Activated CD8-positive, alpha-beta memory T cell treated with anti-CD3 and anti-CD28 coated beads for 24 hours (primary cell): ENCODE measurements around the gene SLC25A36.
"Not testable (repeated sequence)": the region's sequence is repeated elsewhere in the genome, so short reads cannot be mapped to it uniquely, and the experiment has no call there.

Experiments used
- DNase-seq: peaks from one replicate; pipeline ENCODE4 v3.0.0-alpha.2; 2020

Gene SLC25A36

DNA sequence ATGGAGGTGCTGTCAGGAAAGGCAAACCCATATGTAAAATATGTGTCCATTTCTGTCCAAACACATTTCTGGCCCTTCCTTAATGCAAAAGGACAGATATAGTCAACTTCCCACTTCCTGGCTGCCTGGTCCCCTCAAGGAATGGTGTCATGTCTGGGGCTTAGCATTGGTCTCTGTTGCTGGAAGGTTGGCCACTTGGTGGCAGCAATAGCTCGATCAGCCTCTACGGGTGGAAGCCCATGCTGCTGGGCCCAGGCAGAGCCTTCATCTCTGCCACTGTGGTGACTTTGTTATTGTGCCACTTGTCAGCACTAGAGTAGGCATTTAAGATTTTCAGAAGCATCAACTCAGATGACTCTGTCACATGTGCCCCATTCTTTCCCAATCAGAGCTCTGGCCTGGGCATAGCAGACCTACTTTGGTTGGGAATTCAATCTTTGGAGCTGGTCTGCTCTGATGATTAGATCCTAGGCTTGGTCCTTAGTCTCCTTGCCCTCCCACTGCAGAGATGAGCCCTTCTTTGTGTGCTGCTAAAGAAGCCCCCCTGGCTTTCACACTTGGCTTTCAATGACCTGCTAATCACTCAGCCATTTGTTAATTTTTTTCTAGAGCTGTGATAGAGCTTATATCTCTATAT, 58.5 kb downstream of the SLC25A36 start:
- DNase-seq: peak; percentile 63

- DNase-seq: no peak
Observed at GRCh38 chr3:141000686-141001085, 59.0 kb downstream of the SLC25A36 start.

GRCh38 chr3:141006344-141006743, 64.7 kb downstream of the SLC25A36 start:
- no peak for DNase-seq

GRCh38 chr3:141009496-141009895, 67.9 kb downstream of the SLC25A36 start:
- DNase-seq: no peak

DNA sequence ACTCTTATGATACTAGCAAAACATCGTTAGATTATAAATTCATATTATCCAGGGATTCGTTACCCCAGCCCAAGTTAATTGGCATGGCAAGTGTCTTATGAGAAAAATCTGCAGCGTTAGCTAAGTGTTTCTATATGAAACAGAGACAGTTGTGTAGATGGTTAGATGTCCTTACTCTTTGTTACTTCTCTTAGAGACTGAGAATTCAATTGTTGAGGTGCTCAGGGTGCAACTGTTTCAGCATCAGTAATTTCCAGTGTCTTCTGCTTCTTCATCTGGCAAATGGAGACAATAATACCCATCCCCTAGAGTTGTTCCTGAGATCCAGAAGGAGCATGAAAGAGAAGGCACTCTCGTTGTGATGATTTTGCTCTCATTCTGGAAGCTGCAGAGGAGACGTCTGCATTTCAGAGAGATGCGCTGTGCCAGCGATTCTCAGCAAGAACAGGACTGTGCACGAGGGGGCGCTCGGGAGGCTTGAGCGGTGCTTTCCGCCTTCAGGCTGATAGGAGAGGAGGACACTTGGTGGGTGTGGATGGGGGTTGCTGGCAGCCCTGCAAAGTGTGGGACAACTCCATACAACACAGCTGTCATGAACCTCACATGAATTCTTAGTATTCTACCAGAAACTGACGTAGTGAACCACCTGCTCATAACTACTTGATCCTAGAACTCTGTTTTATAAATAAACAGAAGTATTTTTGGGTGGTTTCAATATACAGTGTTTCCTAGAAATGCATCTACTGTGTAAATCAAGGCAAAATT, 69.8 kb downstream of the SLC25A36 start:
- DNase-seq: peak; percentile 88

DNA sequence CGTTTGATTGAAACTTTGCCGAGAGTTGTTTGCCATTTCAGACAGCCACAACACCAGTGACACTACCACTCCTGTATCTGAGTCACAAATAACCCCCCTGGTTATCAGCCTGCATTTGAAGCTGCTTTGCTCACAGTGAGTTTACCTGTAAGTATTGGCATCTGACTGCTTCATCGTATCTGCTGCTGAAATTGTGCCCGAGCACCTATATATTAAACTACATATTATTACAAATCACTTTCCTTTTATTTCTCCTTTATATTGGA, 70.3 kb downstream of the SLC25A36 start:
- DNase-seq: no peak

- DNase-seq: no peak
Observed at GRCh38 chr3:141012571-141012970, 70.9 kb downstream of the SLC25A36 start.

GRCh38 chr3:141015481-141015880, 73.8 kb downstream of the SLC25A36 start:
- DNase-seq: no peak

DNA sequence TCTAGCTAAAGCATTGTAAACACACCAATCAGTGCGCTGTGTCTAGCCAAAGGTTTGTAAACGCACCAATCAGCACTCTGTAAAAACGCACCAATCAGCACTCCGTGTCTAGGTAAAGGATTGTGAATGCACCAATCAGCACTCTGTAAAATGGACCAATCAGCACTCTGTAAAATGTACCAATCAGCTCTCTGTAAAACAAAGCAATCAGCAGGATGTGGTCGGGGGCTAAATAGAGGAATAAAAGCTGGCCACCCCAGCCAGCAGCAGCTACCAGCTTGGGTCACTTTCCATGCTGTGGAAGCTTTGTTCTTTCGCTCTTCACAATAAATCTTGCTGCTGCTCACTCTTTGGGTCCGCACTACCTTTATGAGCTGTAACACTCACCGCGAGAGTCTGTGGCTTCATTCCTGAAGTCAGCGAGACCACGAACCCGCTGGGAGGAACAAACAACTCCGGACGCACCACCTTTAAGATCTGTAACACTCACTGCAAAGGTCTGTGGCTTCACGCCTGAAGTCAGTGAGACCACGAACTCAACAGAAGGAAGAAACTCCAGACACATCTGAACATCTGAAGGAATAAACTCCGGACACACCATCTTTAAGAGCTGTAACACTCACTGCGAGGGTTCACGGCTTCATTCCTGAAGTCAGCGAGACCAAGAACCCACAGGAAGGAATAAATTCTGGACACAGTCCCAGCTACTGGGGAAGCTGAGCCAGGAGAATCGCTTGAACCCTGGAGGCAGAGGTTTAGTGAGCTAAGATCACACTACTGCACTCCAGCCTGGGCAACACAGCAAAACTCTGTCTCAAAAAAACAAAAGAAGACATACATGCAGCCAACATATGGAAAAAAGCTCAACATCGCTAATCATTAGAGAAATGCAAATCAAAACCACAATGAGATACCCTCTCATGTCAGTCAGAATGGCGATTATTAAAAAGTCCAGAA, 76.0 kb downstream of the SLC25A36 start:
- not testable (repeated sequence) for DNase-seq

DNA sequence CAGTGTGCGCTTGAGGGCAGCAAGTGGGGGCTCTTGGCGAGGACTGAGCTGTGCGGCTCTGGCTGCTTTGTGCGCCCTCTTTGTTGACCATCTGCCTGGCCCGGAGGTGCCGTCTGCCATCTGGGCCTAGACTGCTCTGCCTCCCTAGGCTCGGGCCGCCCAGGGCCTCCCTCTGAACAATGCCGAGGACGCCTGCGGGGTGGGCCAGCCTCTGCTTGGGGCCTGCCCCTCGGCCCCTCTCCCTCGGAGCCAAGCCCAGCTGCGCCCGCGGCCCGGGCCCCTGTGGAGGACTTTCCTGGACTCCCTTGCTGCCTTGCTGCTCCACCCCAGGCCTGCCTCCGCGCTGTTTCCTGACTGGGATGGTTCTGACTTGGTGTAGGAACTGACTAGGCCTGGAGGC, 77.6 kb downstream of the SLC25A36 start:
- no peak for DNase-seq

DNA sequence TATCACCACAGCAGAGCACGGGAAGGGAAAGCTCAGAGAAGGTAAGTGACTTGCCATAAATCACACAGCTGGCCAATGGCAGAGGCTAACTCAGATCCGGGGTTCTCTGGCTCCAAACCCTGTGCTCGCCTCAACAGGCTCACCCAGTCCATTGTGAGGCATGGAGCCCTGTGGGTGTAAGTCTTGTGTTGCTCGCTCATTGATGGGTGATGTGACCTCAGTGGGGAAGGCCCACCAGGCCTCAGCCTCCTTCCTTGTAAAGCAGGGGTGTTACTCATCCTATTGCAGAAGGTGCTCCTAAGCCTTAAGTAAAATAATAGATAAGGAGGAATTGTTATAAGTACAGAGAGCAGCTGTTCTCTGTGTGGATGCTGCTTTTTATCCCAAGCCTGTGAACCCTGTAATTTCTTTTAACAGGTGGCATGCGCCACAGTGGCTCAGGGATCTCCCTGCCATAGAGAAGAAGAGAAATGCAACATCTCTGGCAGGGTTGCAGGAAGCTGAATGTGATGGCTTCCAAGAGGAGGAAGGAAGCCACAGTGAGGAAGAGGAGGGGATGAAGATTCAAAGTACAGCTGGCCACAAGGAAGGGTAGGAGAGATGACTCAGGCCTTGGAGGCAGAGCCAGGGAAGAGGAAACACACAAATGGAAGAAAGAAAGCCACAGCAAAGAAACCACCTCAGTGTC, 78.7 kb downstream of the SLC25A36 start:
- DNase-seq: no peak

GRCh38 chr3:141021261-141021660, 79.6 kb downstream of the SLC25A36 start:
- no peak for DNase-seq
